Measurements from ENCODE around the gene THBS2. TPM values are rescaled to one million over a fixed set of nuclear protein-coding genes. Genes with fewer than 3 reads are reported as not detected.
"Not testable (repeated sequence)": the region's sequence is repeated elsewhere in the genome, so short reads cannot be mapped to it uniquely, and the experiment has no call there.

Gene THBS2
- total RNA-seq, 1 donor from 2014 or later = 76.2 TPM

DNA sequence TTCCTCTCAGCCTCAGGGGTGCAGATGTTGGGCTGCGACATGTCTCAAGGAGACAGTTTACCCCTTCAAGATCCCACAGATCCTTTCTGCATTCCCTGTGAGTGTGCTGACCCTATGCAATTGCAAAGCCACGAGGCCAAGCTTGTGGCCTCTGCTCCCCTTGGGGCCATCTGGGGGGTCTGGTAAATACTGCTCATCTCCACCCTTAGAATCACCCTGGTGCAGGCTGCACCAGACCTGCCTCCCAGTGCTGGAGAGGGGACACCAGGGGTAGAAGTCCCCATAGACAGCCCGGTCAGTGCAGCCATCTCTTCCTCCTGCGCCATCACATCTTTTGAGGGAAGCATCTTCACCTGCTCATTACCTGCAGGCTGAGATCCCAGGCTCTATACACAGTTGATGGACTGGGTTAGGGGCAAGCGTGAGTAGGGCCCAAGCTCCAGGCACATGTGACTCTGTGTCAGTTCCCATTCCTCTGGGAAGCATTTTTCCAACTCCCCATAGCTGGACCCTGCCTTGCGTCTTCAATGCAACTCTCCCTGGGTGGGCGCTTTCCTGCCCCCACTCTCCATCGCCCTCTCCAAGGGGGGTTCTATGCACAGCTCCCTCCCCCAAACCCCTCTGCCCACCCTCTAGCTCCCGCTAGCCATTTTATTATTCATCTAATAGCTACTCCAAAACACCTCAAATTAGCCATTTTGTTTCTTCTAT, 53.9 kb downstream of the THBS2 start:
- Histone ChIP-seq H3K9ac (ENCODE audit: low read depth in 1 of 3, low read length in 3 of 3) (no peak overlapping the region), H3K36me3 (ENCODE audit: control insufficient read depth in 3 of 3, insufficient read depth in 3 of 3, low read length in 3 of 3) (no peaks in the 10 kb centered on the region), H3K9me3 (ENCODE audit: control insufficient read depth in 3 of 3, low read length in 3 of 3) (no peaks in the 10 kb centered on the region), H3K27me3 (ENCODE audit: control insufficient read depth in 3 of 3, insufficient read depth in 3 of 3, low read length in 3 of 3) (no peaks in the 10 kb centered on the region), H3K27ac (ENCODE audit: low read depth, low read length) (no peak overlapping the region), H3K4me3 (ENCODE audit: low read length in 3 of 3) (no peak overlapping the region), H3K4me1 (ENCODE audit: control insufficient read depth in 3 of 3, insufficient read depth in 3 of 3, low read length in 3 of 3) (no peaks in the 10 kb centered on the region)

DNA sequence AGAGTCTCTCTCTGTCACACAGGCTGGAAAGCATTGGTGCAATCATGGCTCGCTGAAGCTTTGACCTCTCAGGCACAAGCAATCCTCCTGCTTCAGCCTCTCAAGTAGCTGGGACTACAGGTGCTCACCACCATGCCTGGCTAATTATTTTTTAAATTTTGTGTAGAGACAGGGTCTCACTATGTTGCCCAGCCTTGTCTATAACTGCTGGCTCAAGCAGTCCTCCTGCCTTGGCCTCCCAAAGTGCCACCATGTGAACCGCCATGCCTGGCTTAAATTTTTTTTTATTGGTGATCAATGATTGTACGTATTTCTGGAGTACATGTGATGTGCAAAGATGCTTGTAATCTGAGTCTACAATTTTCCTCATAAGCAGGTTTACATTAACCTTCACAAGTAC, 54.8 kb downstream of the THBS2 start:
- H3K36me3 ChIP-seq (ENCODE audit: control insufficient read depth in 3 of 3, insufficient read depth in 3 of 3, low read length in 3 of 3) = no peaks in the 10 kb centered on the region
- H3K27me3 ChIP-seq (ENCODE audit: control insufficient read depth in 3 of 3, insufficient read depth in 3 of 3, low read length in 3 of 3) = no peaks in the 10 kb centered on the region
- no peaks in the 10 kb centered on the region for H3K4me1 ChIP-seq (ENCODE audit: control insufficient read depth in 3 of 3, insufficient read depth in 3 of 3, low read length in 3 of 3)
- H3K9me3 ChIP-seq (ENCODE audit: control insufficient read depth in 3 of 3, low read length in 3 of 3) = no peaks in the 10 kb centered on the region
- no peak overlapping the region for H3K4me3 ChIP-seq (ENCODE audit: low read length in 3 of 3)
- H3K9ac ChIP-seq (ENCODE audit: low read depth in 1 of 3, low read length in 3 of 3) = no peak overlapping the region
- no peak overlapping the region for H3K27ac ChIP-seq (ENCODE audit: low read depth, low read length)

- H3K27me3 ChIP-seq (ENCODE audit: control insufficient read depth in 3 of 3, insufficient read depth in 3 of 3, low read length in 3 of 3) = not testable (repeated sequence)
These were observed 55.7 kb downstream of the THBS2 start for GRCh38 chr6:169197929-169198328.

GRCh38 chr6:169196279-169196678, 57.4 kb downstream of the THBS2 start:
- H3K4me3 ChIP-seq (ENCODE audit: low read length in 3 of 3); H3K9ac ChIP-seq (ENCODE audit: low read depth in 1 of 3, low read length in 3 of 3): not testable (repeated sequence)

More at GRCh38 chr6:169197929-169198328, 55.7 kb downstream of the THBS2 start:
- not testable (repeated sequence) for H3K27ac ChIP-seq (ENCODE audit: low read depth, low read length); H3K36me3 ChIP-seq (ENCODE audit: control insufficient read depth in 3 of 3, insufficient read depth in 3 of 3, low read length in 3 of 3); H3K4me3 ChIP-seq (ENCODE audit: low read length in 3 of 3); H3K4me1 ChIP-seq (ENCODE audit: control insufficient read depth in 3 of 3, insufficient read depth in 3 of 3, low read length in 3 of 3); H3K9ac ChIP-seq (ENCODE audit: low read depth in 1 of 3, low read length in 3 of 3); H3K9me3 ChIP-seq (ENCODE audit: control insufficient read depth in 3 of 3, low read length in 3 of 3)

GRCh38 chr6:169194737-169195136, 58.9 kb downstream of the THBS2 start:
- no peak overlapping the region for H3K27ac ChIP-seq (ENCODE audit: low read depth, low read length)
- no peaks in the 10 kb centered on the region for H3K9me3 ChIP-seq (ENCODE audit: control insufficient read depth in 3 of 3, low read length in 3 of 3)
- no peak overlapping the region for H3K9ac ChIP-seq (ENCODE audit: low read depth in 1 of 3, low read length in 3 of 3)
- H3K36me3 ChIP-seq (ENCODE audit: control insufficient read depth in 3 of 3, insufficient read depth in 3 of 3, low read length in 3 of 3) = no peaks in the 10 kb centered on the region
- H3K4me1 ChIP-seq (ENCODE audit: control insufficient read depth in 3 of 3, insufficient read depth in 3 of 3, low read length in 3 of 3) = peaks cover 2 to 9% (median 3%) of the 10 kb centered on the region in 3 donors
- H3K4me3 ChIP-seq (ENCODE audit: low read length in 3 of 3) = no peak overlapping the region
- H3K27me3 ChIP-seq (ENCODE audit: control insufficient read depth in 3 of 3, insufficient read depth in 3 of 3, low read length in 3 of 3) = no peaks in the 10 kb centered on the region

More at GRCh38 chr6:169196279-169196678, 57.4 kb downstream of the THBS2 start:
- H3K27ac ChIP-seq (ENCODE audit: low read depth, low read length); H3K9me3 ChIP-seq (ENCODE audit: control insufficient read depth in 3 of 3, low read length in 3 of 3); H3K27me3 ChIP-seq (ENCODE audit: control insufficient read depth in 3 of 3, insufficient read depth in 3 of 3, low read length in 3 of 3); H3K36me3 ChIP-seq (ENCODE audit: control insufficient read depth in 3 of 3, insufficient read depth in 3 of 3, low read length in 3 of 3); H3K4me1 ChIP-seq (ENCODE audit: control insufficient read depth in 3 of 3, insufficient read depth in 3 of 3, low read length in 3 of 3): not testable (repeated sequence)

DNA sequence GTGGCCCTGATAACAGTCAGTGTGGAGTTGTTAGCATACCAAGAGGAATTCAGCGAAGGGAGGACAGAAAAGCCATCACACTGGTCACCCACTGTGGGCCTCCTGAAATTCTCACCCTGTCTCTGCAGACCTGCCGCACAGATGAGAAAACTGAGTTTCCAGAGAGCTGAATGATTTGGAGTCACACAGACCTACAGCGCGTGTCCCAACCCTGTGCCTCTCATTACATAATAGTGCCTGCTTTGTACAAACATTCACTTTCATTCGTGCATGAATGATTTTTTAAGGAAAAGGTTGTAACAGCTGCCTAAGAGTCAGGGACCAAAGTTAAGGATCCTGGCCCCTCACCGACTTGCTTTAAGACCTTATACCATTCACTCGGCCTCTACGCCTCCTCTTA, 62.7 kb downstream of the THBS2 start:
- Histone ChIP-seq H3K27ac (ENCODE audit: low read depth, low read length) (peak overlapping the region; percentile 60), H3K9ac (ENCODE audit: low read depth in 1 of 3, low read length in 3 of 3) (peak overlapping the region in 1 of 3 donors; percentile 8), H3K27me3 (ENCODE audit: control insufficient read depth in 3 of 3, insufficient read depth in 3 of 3, low read length in 3 of 3) (no peaks in the 10 kb centered on the region), H3K4me3 (ENCODE audit: low read length in 3 of 3) (no peak overlapping the region), H3K36me3 (ENCODE audit: control insufficient read depth in 3 of 3, insufficient read depth in 3 of 3, low read length in 3 of 3) (no peaks in the 10 kb centered on the region), H3K4me1 (ENCODE audit: control insufficient read depth in 3 of 3, insufficient read depth in 3 of 3, low read length in 3 of 3) (peaks cover 2 to 10% (median 7%) of the 10 kb centered on the region in 3 donors), H3K9me3 (ENCODE audit: control insufficient read depth in 3 of 3, low read length in 3 of 3) (no peaks in the 10 kb centered on the region)

GRCh38 chr6:169190144-169190584, 63.5 kb downstream of the THBS2 start:
- H3K9me3 ChIP-seq (ENCODE audit: control insufficient read depth in 3 of 3, low read length in 3 of 3) = no peaks in the 10 kb centered on the region
- no peak overlapping the region for H3K9ac ChIP-seq (ENCODE audit: low read depth in 1 of 3, low read length in 3 of 3)
- peaks cover 2 to 10% (median 7%) of the 10 kb centered on the region in 3 donors for H3K4me1 ChIP-seq (ENCODE audit: control insufficient read depth in 3 of 3, insufficient read depth in 3 of 3, low read length in 3 of 3)
- H3K27ac ChIP-seq (ENCODE audit: low read depth, low read length) = peak overlapping the region; percentile 60
- no peaks in the 10 kb centered on the region for H3K36me3 ChIP-seq (ENCODE audit: control insufficient read depth in 3 of 3, insufficient read depth in 3 of 3, low read length in 3 of 3)
- H3K4me3 ChIP-seq (ENCODE audit: low read length in 3 of 3) = no peak overlapping the region
- H3K27me3 ChIP-seq (ENCODE audit: control insufficient read depth in 3 of 3, insufficient read depth in 3 of 3, low read length in 3 of 3) = no peaks in the 10 kb centered on the region

DNA sequence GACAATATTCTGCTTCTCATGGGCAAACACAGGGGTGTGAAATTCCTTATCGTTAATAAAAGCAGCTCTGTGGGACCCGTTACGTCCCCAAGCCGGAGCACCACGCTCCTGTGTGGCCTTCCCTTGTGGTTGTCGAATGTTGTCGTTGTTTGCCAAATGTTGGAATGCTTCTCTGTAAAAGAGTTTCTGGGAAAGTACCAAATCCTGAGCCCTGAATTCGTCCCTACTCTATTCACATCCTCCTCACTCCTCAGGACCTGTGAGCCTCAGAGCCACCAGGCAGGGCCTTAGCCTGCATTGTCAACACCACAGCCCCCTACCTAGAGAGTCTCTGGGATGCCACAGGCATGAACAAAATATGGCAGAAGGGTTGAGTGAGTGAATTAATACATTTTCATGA, 64.0 kb downstream of the THBS2 start:
- Histone ChIP-seq H3K9ac (ENCODE audit: low read depth in 1 of 3, low read length in 3 of 3) (no peak overlapping the region), H3K36me3 (ENCODE audit: control insufficient read depth in 3 of 3, insufficient read depth in 3 of 3, low read length in 3 of 3) (no peaks in the 10 kb centered on the region), H3K4me3 (ENCODE audit: low read length in 3 of 3) (no peak overlapping the region), H3K27ac (ENCODE audit: low read depth, low read length) (peak overlapping the region; percentile 60), H3K27me3 (ENCODE audit: control insufficient read depth in 3 of 3, insufficient read depth in 3 of 3, low read length in 3 of 3) (no peaks in the 10 kb centered on the region), H3K9me3 (ENCODE audit: control insufficient read depth in 3 of 3, low read length in 3 of 3) (no peaks in the 10 kb centered on the region), H3K4me1 (ENCODE audit: control insufficient read depth in 3 of 3, insufficient read depth in 3 of 3, low read length in 3 of 3) (peaks cover 2 to 10% (median 7%) of the 10 kb centered on the region in 3 donors)

DNA sequence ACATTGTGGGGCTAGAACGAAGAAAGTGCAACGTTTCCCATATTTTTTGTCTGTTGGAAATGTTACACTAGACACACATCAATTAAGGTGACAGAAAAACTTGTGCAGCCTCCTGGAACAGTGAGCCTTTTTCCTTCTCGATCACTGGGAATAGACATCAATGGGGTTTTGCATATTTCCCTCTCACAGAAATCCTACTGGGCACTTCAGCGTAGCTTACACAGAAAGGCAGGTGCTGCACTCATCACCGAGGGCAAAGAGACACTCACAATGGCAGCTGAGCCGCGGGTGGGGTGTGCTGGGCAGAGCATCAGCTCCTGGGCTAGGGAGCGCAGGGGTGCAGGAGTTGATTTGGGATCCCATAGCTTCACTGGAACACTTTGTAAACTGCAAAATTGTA, 64.5 kb downstream of the THBS2 start:
- H3K4me1 ChIP-seq (ENCODE audit: control insufficient read depth in 3 of 3, insufficient read depth in 3 of 3, low read length in 3 of 3) = peaks cover 2 to 10% (median 7%) of the 10 kb centered on the region in 3 donors
- no peaks in the 10 kb centered on the region for H3K27me3 ChIP-seq (ENCODE audit: control insufficient read depth in 3 of 3, insufficient read depth in 3 of 3, low read length in 3 of 3)
- H3K27ac ChIP-seq (ENCODE audit: low read depth, low read length) = peak overlapping the region; percentile 60
- H3K9ac ChIP-seq (ENCODE audit: low read depth in 1 of 3, low read length in 3 of 3) = no peak overlapping the region
- H3K9me3 ChIP-seq (ENCODE audit: control insufficient read depth in 3 of 3, low read length in 3 of 3) = no peaks in the 10 kb centered on the region
- no peak overlapping the region for H3K4me3 ChIP-seq (ENCODE audit: low read length in 3 of 3)
- H3K36me3 ChIP-seq (ENCODE audit: control insufficient read depth in 3 of 3, insufficient read depth in 3 of 3, low read length in 3 of 3) = no peaks in the 10 kb centered on the region

DNA sequence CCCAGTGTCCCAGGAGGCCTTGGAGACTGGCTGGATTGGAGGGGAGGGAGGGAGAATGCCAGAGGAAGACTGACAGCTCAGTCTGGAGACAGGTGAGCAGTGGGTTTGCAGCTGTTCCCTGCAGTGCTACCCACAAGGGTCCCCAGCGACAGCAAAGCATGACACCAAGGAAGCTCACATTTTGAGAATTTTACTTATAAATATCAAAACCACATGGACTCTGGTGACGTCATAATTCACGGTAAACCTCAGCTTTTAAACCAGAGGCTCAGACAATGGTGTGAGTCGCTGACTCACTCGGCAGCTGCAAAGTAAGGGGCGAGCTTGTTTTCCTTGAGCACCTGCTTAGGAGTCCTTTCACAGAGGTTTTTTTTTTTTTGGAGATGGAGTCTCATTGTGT, 65.2 kb downstream of the THBS2 start:
- Histone ChIP-seq H3K36me3 (ENCODE audit: control insufficient read depth in 3 of 3, insufficient read depth in 3 of 3, low read length in 3 of 3) (no peaks in the 10 kb centered on the region), H3K27ac (ENCODE audit: low read depth, low read length) (no peak overlapping the region), H3K9ac (ENCODE audit: low read depth in 1 of 3, low read length in 3 of 3) (no peak overlapping the region), H3K27me3 (ENCODE audit: control insufficient read depth in 3 of 3, insufficient read depth in 3 of 3, low read length in 3 of 3) (no peaks in the 10 kb centered on the region), H3K4me1 (ENCODE audit: control insufficient read depth in 3 of 3, insufficient read depth in 3 of 3, low read length in 3 of 3) (peaks cover 2 to 10% (median 7%) of the 10 kb centered on the region in 3 donors), H3K4me3 (ENCODE audit: low read length in 3 of 3) (no peak overlapping the region), H3K9me3 (ENCODE audit: control insufficient read depth in 3 of 3, low read length in 3 of 3) (no peaks in the 10 kb centered on the region)

All from skeletal muscle tissue (tissue), 4 donors.